A549 (cell line): ENCODE data around the gene TXNDC17. TPM values are rescaled to one million over a fixed set of nuclear protein-coding genes. Genes with fewer than 3 reads are reported as not detected.

Experiments
- ATAC-seq, 2 experiments: fragments of 200-7000 bp in 1 of 2; fragments of >200 bp in 1 of 2; cut with Nextera tagmentation in 1 of 2; cut with Tn5 transposase in 1 of 2; 3 replicates each; pipeline versions ENCODE4 v1.8.0 to v1.9.1; 2018 to 2020; ENCODE audit warnings: mild to moderate bottlenecking in 1 of 2, moderate library complexity in 1 of 2
- CTCF ChIA-PET: fragments of 300-600 bp; sonication (Branson Sonifier 250); formaldehyde crosslinking; extraction: SDS; loops from one replicate; lab custom pipeline; 2021; ENCODE audit warnings: antibody characterized with exemption, inconsistent platforms; lab: Yijun Ruan, JAX
- POLR2A ChIA-PET: fragments of 350-600 bp; formaldehyde crosslinking; extraction: SDS; loops from one replicate; lab custom pipeline; 2021; ENCODE audit warnings: antibody characterized with exemption, inconsistent platforms; lab: Yijun Ruan, JAX
- DNase-seq, 2 experiments: peaks; one replicate each; pipeline versions ENCODE4 v3.0.0 to v3.0.0-alpha.2; 2011 to 2016; ENCODE audit warnings: low read depth in 1 of 2, low spot score in 1 of 2
- FAIRE-seq: peaks from 2 replicates; lab custom pipeline; 2011; peaks lifted over from hg19 to GRCh38; lab: Jason Lieb, UNC
- H3K27ac ChIP-seq, 2 experiments: fragments of >200 bp; sonication (Bioruptor Twin); formaldehyde crosslinking; 3 replicates each; pipeline ENCODE4 v1.5.1; 2016 to 2017
- H3K4me1 ChIP-seq: fragments of >200 bp; sonication (Bioruptor Twin); formaldehyde crosslinking; 3 replicates; pipeline ENCODE4 v1.6.1; 2016
- H3K4me2 ChIP-seq: fragments of >200 bp; sonication (Bioruptor Twin); formaldehyde crosslinking; 3 replicates; pipeline ENCODE4 v1.6.1; 2016
- H3K4me3 ChIP-seq: fragments of >200 bp; sonication (Bioruptor Twin); formaldehyde crosslinking; 3 replicates; pipeline ENCODE4 v1.5.1; 2016
- H3K9me3 ChIP-seq: fragments of >200 bp; sonication (Bioruptor Twin); formaldehyde crosslinking; 3 replicates; pipeline ENCODE4 v1.6.1; 2016
- CBX8 ChIP-seq: fragments of 200-600 bp; sonication (generic); IDR thresholded peaks from 2 replicates; pipeline ENCODE4 v1.6.1; 2016
- CEBPB ChIP-seq, 2 experiments: fragments of >200 bp in 1 of 2; sonication (Bioruptor Twin) in 1 of 2; formaldehyde crosslinking in 1 of 2; IDR thresholded peaks; 2 replicates each; pipeline ENCODE4 v1.6.1; 2012 to 2016
- CHD4 ChIP-seq: fragments of 200-600 bp; sonication (generic); IDR thresholded peaks from 2 replicates; pipeline ENCODE4 v1.6.1; 2016; ENCODE audit warnings: antibody characterized with exemption, mild to moderate bottlenecking, borderline replicate concordance
- HOXA7 ChIP-seq: fragments of 250-450 bp; sonication (Bioruptor Pico); IDR thresholded peaks from 2 replicates; pipeline ENCODE4 v1.5.0; 2020; ENCODE audit warnings: mild to moderate bottlenecking, moderate library complexity
- HOXB13 ChIP-seq: fragments of 250-450 bp; sonication (Bioruptor Pico); IDR thresholded peaks from 2 replicates; pipeline ENCODE4 v1.5.0; 2020; ENCODE audit warnings: low read depth, mild to moderate bottlenecking, moderate library complexity
- MAFK ChIP-seq: fragments of 450-650 bp; IDR thresholded peaks from 2 replicates; pipeline ENCODE4 v1.6.1; 2014; ENCODE audit not compliant: partially characterized antibody
- MAZ ChIP-seq: fragments of 150-350 bp; IDR thresholded peaks from 2 replicates; pipeline ENCODE4 v1.6.1; 2014; ENCODE audit warnings: antibody characterized with exemption, low read depth, low read length, borderline replicate concordance
- MYC ChIP-seq: IDR thresholded peaks from 2 replicates; pipeline ENCODE4 v1.6.1; 2012; ENCODE audit warnings: mild to moderate bottlenecking, inconsistent platforms, low read length, improper control_type of control experiment, borderline replicate concordance
- NFE2L2 ChIP-seq: fragments of 150-350 bp; conservative IDR thresholded peaks from 2 replicates; pipeline ENCODE4 v1.6.1; 2014; ENCODE audit warnings: low read length
- NPAS2 ChIP-seq: fragments of 250-450 bp; sonication (Bioruptor Pico); IDR thresholded peaks from 2 replicates; pipeline ENCODE4 v1.8.0; 2022; ENCODE audit warnings: mild to moderate bottlenecking, moderate library complexity, borderline replicate concordance
- PHF8 ChIP-seq: fragments of 200-600 bp; sonication (generic); IDR thresholded peaks from 2 replicates; pipeline ENCODE4 v1.6.1; 2016; ENCODE audit warnings: low read depth, mild to moderate bottlenecking, antibody characterized with exemption, moderate library complexity, borderline replicate concordance
- POLR2A ChIP-seq: IDR thresholded peaks from 2 replicates; pipeline ENCODE4 v1.6.1; 2012; ENCODE audit warnings: mild to moderate bottlenecking, low read length
- POLR2AphosphoS2 ChIP-seq: conservative IDR thresholded peaks from 2 replicates; pipeline ENCODE4 v1.6.1; 2012; ENCODE audit warnings: low read length, improper control_type of control experiment, inconsistent platforms
- RARB ChIP-seq: fragments of 250-450 bp; sonication (Bioruptor Pico); IDR thresholded peaks from 2 replicates; pipeline ENCODE4 v1.8.0; 2021; ENCODE audit warnings: mild to moderate bottlenecking, moderate library complexity
- RFX5 ChIP-seq: fragments of 450-650 bp; IDR thresholded peaks from 2 replicates; pipeline ENCODE4 v1.7.1; 2014; ENCODE audit warnings: antibody characterized with exemption, mild to moderate bottlenecking, moderate library complexity
- SMC3 ChIP-seq: fragments of >200 bp; sonication (Bioruptor Twin); formaldehyde crosslinking; IDR thresholded peaks from 3 replicates; pipeline ENCODE4 v1.6.1; 2018; ENCODE audit warnings: inconsistent platforms
- SREBF2 ChIP-seq: fragments of 450-650 bp; IDR thresholded peaks from 2 replicates; pipeline ENCODE4 v1.6.1; 2014; ENCODE audit warnings: mild to moderate bottlenecking, moderate library complexity
- ZSCAN20 ChIP-seq: fragments of 250-450 bp; sonication (Bioruptor Pico); IDR thresholded peaks from 2 replicates; pipeline ENCODE4 v1.8.0; 2022; ENCODE audit warnings: mild to moderate bottlenecking, moderate library complexity
- WGBS: methylation state at CpG from one replicate; pipeline ENCODE4 v1.1.6; 2017; ENCODE audit errors: missing lambda C conversion rate; 5-methylcytosine and 5-hydroxymethylcytosine counted together
- polyA plus RNA-seq, 4 experiments: library from polyadenylated mRNA; depleted of rRNA in 3 of 4; stranded (reverse); fragments of >200 nt; fragmentation: RNase III in 1 of 4; extraction: RNeasy Plus Mini Kit Qiagen cat#74134 plus additional on column Dnase treatment in 1 of 4; gene quantifications; 2 replicates in 3 of 4; 3 replicates in 1 of 4; pipeline ENCODE4 v1.2.3, GENCODE V29; 2011 to 2017
- TF ChIP-seq, protein P1 (sequence below): fragments of 250-450 bp; sonication (Bioruptor Pico); IDR thresholded peaks from 2 replicates; pipeline ENCODE4 v1.5.0; 2020; ENCODE audit warnings: low read depth, mild to moderate bottlenecking, moderate library complexity
- TF ChIP-seq, protein P2 (sequence below): IDR thresholded peaks from 2 replicates; pipeline ENCODE4 v1.6.1; 2012
- TF ChIP-seq, protein P3 (sequence below): IDR thresholded peaks from 2 replicates; pipeline ENCODE4 v1.6.1; 2012
- TF ChIP-seq, protein P4 (sequence below): fragments of 250-450 bp; sonication (Bioruptor Pico); IDR thresholded peaks from 2 replicates; pipeline ENCODE4 v1.5.0; 2021; ENCODE audit warnings: mild to moderate bottlenecking, moderate library complexity, borderline replicate concordance
- TF ChIP-seq, protein P5 (sequence below): fragments of 450-650 bp; IDR thresholded peaks from 2 replicates; pipeline ENCODE4 v1.6.1; 2014; ENCODE audit warnings: antibody characterized with exemption

Gene TXNDC17
- polyA plus RNA-seq, 2 of the 4 experiments (the other 2 are of a cell fraction), result 572 to 621 TPM

DNA sequence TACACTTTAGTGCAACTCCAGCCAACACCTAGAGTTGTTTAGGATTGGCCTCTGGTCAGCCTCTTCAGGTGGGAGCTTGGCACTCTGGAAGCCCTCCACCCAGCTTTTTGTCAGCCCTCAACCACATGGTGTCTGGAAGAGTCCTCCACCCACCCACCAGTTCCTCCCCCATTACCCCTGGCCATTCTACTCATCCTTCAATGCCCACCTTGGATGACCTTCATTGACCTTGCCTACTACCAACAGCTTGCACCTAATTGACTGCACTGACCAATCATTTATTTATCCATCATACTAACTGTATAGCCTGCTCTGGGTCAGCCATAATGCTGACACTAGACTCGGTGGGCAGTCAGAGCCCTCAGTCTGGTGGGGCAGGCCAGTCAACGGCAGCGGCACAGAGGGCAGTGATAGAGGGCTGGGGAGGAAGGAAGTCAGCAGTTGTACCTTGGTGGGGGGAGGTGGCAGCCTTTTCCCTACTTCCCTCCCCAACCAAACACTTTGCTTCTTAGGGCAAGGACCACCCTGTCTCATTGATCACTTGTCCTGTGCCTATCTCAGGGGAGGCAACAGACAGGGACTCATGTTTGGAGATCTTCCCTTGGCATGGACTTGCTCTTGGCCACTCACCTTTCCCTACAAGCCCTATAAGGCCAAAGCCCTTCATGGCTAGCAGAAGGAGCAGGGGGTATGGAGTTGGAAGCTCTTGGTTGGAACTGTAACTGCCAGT is 43.0 kb downstream of the TXNDC17 start:
- FAIRE-seq (no peak), ATAC-seq (no peak), DNase-seq (no peak)
- ChIA-PET POLR2A (interaction anchor here (0.6 to 1.0 kb wide), 2 partner anchors 11 to 406 kb away, joined by 3 read pairs; no protein-coding TSS in a partner anchor), CTCF (interaction anchor here (1.0 to 4.4 kb wide), 10 partner anchors 10 to 337 kb away, joined by 3 to 35 read pairs (median 4); partner anchors contain the start of gene SLC13A5)
- peaks cover 6% of the 10 kb centered on the region; the same call in 2 of the 3 replicates for H3K4me1 ChIP-seq
- 61% methylated on average over 3 of the region's 3 CpGs for WGBS
- H3K4me3 ChIP-seq, result no peak overlapping the region
- H3K9me3 ChIP-seq, result no peaks in the 10 kb centered on the region
- TF ChIP-seq NPAS2 (CRISPR knock-in tag) (no peak), RFX5 (no peak), CBX8 (no peak), SREBF2 (no peak)
- TF ChIP-seq, protein P1, sequence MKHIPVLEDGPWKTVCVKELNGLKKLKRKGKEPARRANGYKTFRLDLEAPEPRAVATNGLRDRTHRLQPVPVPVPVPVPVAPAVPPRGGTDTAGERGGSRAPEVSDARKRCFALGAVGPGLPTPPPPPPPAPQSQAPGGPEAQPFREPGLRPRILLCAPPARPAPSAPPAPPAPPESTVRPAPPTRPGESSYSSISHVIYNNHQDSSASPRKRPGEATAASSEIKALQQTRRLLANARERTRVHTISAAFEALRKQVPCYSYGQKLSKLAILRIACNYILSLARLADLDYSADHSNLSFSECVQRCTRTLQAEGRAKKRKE (CRISPR knock-in tag), result no peak
- no peak overlapping the region for H3K4me2 ChIP-seq
- H3K27ac ChIP-seq, result no peak overlapping the region

DNA sequence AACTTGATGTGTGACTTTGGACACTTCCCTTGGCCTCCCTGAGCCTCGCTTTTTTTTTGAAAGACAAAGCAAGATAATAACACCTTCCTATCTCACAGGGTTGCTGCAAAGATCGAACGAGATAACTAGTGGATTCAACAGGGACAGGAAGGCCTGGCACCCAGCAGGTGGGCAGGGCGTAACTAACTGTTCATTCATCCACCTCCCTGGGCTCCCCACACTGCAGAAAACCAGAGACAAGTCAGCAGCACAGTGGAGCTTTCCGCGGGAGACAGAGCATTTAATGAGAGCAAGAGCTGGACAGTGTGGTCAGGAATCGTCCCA is 43.6 kb downstream of the TXNDC17 start:
- WGBS, result 25% methylated on average over 7 of the region's 7 CpGs
- Histone ChIP-seq H3K27ac (no peak overlapping the region), H3K4me2 (no peak overlapping the region), H3K9me3 (no peaks in the 10 kb centered on the region), H3K4me1 (peaks cover under 1% of the 10 kb centered on the region; the same call in 2 of the 3 replicates), H3K4me3 (no peak overlapping the region)
- DNase-seq, result no peak
- ATAC-seq, result no peak
- no peak for FAIRE-seq
- TF ChIP-seq RFX5, result no peak
- TF ChIP-seq ZSCAN20 (CRISPR knock-in tag), result no peak
- TF ChIP-seq MYC, result no peak
- TF ChIP-seq RARB (CRISPR knock-in tag), result no peak
- no peak for TF ChIP-seq MAZ
- no peak for TF ChIP-seq NFE2L2
- TF ChIP-seq, protein P2, sequence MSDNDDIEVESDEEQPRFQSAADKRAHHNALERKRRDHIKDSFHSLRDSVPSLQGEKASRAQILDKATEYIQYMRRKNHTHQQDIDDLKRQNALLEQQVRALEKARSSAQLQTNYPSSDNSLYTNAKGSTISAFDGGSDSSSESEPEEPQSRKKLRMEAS, result no peak
- TF ChIP-seq HOXB13 (CRISPR knock-in tag), result no peak
- no peak for TF ChIP-seq CBX8
- TF ChIP-seq PHF8, result no peak
- TF ChIP-seq POLR2A, result no peak
- no peak for TF ChIP-seq POLR2AphosphoS2
- no peak for TF ChIP-seq NPAS2 (CRISPR knock-in tag)
- ChIA-PET POLR2A (no interaction called here), CTCF (interaction anchor here (0.6 to 4.4 kb wide), 8 partner anchors 9 to 341 kb away, joined by 3 to 35 read pairs (median 4); partner anchors contain the start of gene SLC13A5)

DNA sequence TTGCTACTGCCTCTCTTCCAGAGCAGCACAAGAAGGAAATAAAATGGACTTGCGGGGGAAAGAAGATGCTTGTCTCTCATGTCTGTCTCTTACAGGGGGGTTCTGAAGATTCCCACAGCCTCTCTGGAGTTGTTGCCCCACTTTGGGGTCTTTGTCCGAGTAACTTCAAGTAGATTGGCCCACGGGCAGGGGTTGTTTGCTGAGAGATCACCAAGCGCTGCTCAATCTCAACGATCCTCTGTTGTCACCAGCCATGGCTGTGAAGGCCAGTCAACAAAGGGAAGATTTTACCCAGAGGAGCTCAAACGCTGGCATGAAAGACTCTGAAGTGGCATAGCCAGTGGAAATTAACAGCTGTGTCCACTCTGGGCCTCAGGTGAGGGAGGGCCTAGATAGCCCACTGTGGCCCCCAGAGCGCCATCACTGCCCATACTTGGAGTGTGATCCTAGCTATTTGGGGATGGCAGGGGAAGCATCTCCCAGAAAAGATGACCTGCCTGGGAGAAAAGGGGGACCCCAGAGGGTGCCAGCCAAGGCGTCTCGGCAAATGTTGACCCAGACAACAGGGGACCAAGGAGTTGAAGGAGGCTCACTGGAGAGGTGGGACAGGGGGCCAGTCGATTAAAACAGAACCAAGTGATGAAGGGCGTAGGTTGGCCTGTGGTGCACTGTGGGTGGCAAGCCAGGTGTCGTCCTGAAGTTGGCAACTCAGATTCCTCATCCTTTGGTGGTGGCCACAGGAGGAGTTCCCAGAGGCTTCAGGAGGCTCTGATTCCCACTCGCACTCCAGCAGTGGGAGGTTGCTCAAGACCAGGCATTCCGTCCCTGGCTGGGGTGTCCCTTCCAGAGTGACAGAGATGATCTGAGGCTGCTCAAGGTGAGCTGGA is 44.3 kb downstream of the TXNDC17 start:
- no peak overlapping the region for H3K4me3 ChIP-seq
- ChIA-PET CTCF (interaction anchor here (0.6 to 4.4 kb wide), 6 partner anchors 8 to 340 kb away, joined by 3 to 35 read pairs (median 4); no protein-coding TSS in a partner anchor), POLR2A (no interaction called here)
- FAIRE-seq (no peak), DNase-seq (no peak), ATAC-seq (no peak)
- no peak overlapping the region for H3K27ac ChIP-seq
- 51% methylated on average over 14 of the region's 14 CpGs for WGBS
- H3K4me1 ChIP-seq, result no peaks in the 10 kb centered on the region
- H3K9me3 ChIP-seq, result no peaks in the 10 kb centered on the region
- no peak overlapping the region for H3K4me2 ChIP-seq
- no peak for TF ChIP-seq CEBPB (IDR thresholded peaks at IDR 0.05)
- no peak for TF ChIP-seq MAFK
- TF ChIP-seq, protein P2, result no peak
- no peak for TF ChIP-seq SMC3
- TF ChIP-seq CHD4, result no peak
- no peak for TF ChIP-seq ZSCAN20 (CRISPR knock-in tag)
- no peak for TF ChIP-seq HOXA7
- TF ChIP-seq, protein P3, sequence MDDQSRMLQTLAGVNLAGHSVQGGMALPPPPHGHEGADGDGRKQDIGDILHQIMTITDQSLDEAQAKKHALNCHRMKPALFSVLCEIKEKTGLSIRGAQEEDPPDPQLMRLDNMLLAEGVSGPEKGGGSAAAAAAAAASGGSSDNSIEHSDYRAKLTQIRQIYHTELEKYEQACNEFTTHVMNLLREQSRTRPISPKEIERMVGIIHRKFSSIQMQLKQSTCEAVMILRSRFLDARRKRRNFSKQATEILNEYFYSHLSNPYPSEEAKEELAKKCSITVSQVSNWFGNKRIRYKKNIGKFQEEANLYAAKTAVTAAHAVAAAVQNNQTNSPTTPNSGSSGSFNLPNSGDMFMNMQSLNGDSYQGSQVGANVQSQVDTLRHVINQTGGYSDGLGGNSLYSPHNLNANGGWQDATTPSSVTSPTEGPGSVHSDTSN, result no peak
- TF ChIP-seq RARB (CRISPR knock-in tag), result no peak
- TF ChIP-seq, protein P4, sequence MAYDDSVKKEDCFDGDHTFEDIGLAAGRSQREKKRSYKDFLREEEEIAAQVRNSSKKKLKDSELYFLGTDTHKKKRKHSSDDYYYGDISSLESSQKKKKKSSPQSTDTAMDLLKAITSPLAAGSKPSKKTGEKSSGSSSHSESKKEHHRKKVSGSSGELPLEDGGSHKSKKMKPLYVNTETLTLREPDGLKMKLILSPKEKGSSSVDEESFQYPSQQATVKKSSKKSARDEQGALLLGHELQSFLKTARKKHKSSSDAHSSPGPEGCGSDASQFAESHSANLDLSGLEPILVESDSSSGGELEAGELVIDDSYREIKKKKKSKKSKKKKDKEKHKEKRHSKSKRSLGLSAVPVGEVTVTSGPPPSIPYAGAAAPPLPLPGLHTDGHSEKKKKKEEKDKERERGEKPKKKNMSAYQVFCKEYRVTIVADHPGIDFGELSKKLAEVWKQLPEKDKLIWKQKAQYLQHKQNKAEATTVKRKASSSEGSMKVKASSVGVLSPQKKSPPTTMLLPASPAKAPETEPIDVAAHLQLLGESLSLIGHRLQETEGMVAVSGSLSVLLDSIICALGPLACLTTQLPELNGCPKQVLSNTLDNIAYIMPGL (CRISPR knock-in tag), result no peak
- TF ChIP-seq, protein P5, sequence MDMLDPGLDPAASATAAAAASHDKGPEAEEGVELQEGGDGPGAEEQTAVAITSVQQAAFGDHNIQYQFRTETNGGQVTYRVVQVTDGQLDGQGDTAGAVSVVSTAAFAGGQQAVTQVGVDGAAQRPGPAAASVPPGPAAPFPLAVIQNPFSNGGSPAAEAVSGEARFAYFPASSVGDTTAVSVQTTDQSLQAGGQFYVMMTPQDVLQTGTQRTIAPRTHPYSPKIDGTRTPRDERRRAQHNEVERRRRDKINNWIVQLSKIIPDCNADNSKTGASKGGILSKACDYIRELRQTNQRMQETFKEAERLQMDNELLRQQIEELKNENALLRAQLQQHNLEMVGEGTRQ, result no peak
